Right cardiac atrium (tissue), 5 donors: ENCODE results near the gene IGFLR1. TPM values are rescaled to one million over a fixed set of nuclear protein-coding genes. Genes with fewer than 3 reads are reported as not detected.

Source experiments
- ATAC-seq, 2 donors: fragments of 200-7000 bp; cut with Tn5 transposase; one replicate each; pipeline versions ENCODE4 v1.8.0 to v1.9.1; 2020; ENCODE audit warnings: moderate library complexity in 2 of 2, mild to moderate bottlenecking in 1 of 2
- DNase-seq, 3 donors: peaks; one replicate each; pipeline ENCODE4 v3.0.0-alpha.2; 2020
- H3K27ac ChIP-seq: one replicate; pipeline ENCODE4 v1.5.1; 2013; ENCODE audit warnings: mild to moderate bottlenecking, low read length, control low read depth, moderate library complexity
- H3K27me3 ChIP-seq: one replicate; pipeline ENCODE4 v1.6.1; 2013; ENCODE audit not compliant: control insufficient read depth, insufficient read depth
- H3K4me1 ChIP-seq: one replicate; pipeline ENCODE4 v1.6.1; 2013; ENCODE audit warnings: low read length; ENCODE audit not compliant: control insufficient read depth, insufficient read depth
- H3K4me3 ChIP-seq: one replicate; pipeline ENCODE4 v1.5.1; 2013; ENCODE audit warnings: low read length, control low read depth
- H3K9me3 ChIP-seq: one replicate; pipeline ENCODE4 v1.6.1; 2013; ENCODE audit warnings: low read length; ENCODE audit not compliant: control insufficient read depth
- WGBS: extraction: QIAGEN DNeasy Blood & Tissue Kit; methylation state at CpG from one replicate; pipeline ENCODE4 v1.1.7; 2013; 5-methylcytosine and 5-hydroxymethylcytosine counted together
- intact Hi-C, 4 donors: fragments of 100-400 bp; cut with DNase I; formaldehyde crosslinking; loops; one replicate each; pipeline versions ENCODE4 v1.11.0 to v1.14.0; 2022 to 2023
- polyA plus RNA-seq: library from polyadenylated mRNA; stranded (reverse); fragments of 200-250 nt; gene quantifications from one replicate; pipeline ENCODE4 v1.2.3, GENCODE V29; 2013
- total RNA-seq, 4 donors: library from RNA; stranded (reverse); fragmentation: NEBNext Ultra II Directional; extraction: Animal tissue kit (Norgen Biotek cat#: 25700); gene quantifications; one replicate each; pipeline ENCODE4 v1.2.1, GENCODE V29; 2021
- donor health status: healthy with polysubstance abuse.
- donor health status: DM: no; HTN: yes; CAD: no.
- donor health status: DM: no; HTN: no; CAD: no.
- donor health status: DM: no; HTN: yes; CAD: no; lungs with severe emphysema.
- donor health status: DM: yes; HTN: yes; CAD: no.

The IGFLR1 gene
- total and polyA plus RNA-seq, 5 donors, result 1.8 to 6.3 (median 4.7) TPM

GRCh38 chr19:35764432-35765315 lies 22.4 kb upstream of the IGFLR1 start:
- Histone ChIP-seq H3K27ac (no peak overlapping the region), H3K4me1 (no peaks in the 10 kb centered on the region), H3K4me3 (no peak overlapping the region), H3K27me3 (no peaks in the 10 kb centered on the region), H3K9me3 (no peaks in the 10 kb centered on the region)
- DNase-seq (peak in 1 of 3 donors; percentile 27), ATAC-seq (no peak)
- WGBS, result 93% methylated on average over 17 of the region's 17 CpGs
- intact Hi-C loops, result no loop called here

- Histone ChIP-seq H3K9me3 (no peaks in the 10 kb centered on the region), H3K4me3 (no peak overlapping the region), H3K27ac (no peak overlapping the region), H3K27me3 (no peaks in the 10 kb centered on the region), H3K4me1 (no peaks in the 10 kb centered on the region)
- 92% methylated on average over 4 of the region's 4 CpGs for WGBS
- DNase-seq, result no peak
- intact Hi-C loops, result no loop called here
- no peak for ATAC-seq
These were observed 18.6 kb upstream of the IGFLR1 start for GRCh38 chr19:35760711-35761349.

- DNase-seq (peak in 1 of 3 donors; percentile 37), ATAC-seq (no peak)
- peaks cover 2% of the 10 kb centered on the region for H3K4me1 ChIP-seq
- H3K27me3 ChIP-seq, result no peaks in the 10 kb centered on the region
- WGBS, result 90% methylated on average over 2 of the region's 2 CpGs
- H3K9me3 ChIP-seq, result no peaks in the 10 kb centered on the region
- H3K27ac ChIP-seq, result no peak overlapping the region
- intact Hi-C loops, result loop anchor here in 1 of 4 donors (10.0 kb wide), 1 partner anchor 175 kb away; the partner anchor contains the start of gene LRFN3
- H3K4me3 ChIP-seq, result no peak overlapping the region
These were observed 17.4 kb upstream of the IGFLR1 start for GRCh38 chr19:35759697-35760096.

- no peaks in the 10 kb centered on the region for H3K27me3 ChIP-seq
- peak within 1 kb of the TSS; percentile 97 for H3K27ac ChIP-seq
- intact Hi-C loops, result loop anchor here in 1 of 4 donors (10.0 kb wide), 1 partner anchor 177 kb away; the partner anchor contains the start of gene LRFN3
- H3K9me3 ChIP-seq, result no peaks in the 10 kb centered on the region
- H3K4me3 ChIP-seq, result peak within 1 kb of the TSS; percentile 60
- H3K4me1 ChIP-seq, result peaks cover 2% of the 10 kb centered on the region
- ATAC-seq (peak; percentile 87 to 88), DNase-seq (peak; percentile 97 to 99 (median 99))
- WGBS, result under 1% methylated on average over 53 of the region's 53 CpGs
These were observed 15.7 kb upstream of the IGFLR1 start, which contains the start of gene PROSER3 for GRCh38 chr19:35757749-35758608. PROSER3 (plus strand) TSS chr19:35758176; CDS start chr19:35758216, 40 bp downstream.

- Histone ChIP-seq H3K9me3 (no peaks in the 10 kb centered on the region), H3K4me3 (peak overlapping the region; percentile 47), H3K27me3 (no peaks in the 10 kb centered on the region), H3K4me1 (peaks cover 2% of the 10 kb centered on the region), H3K27ac (peak overlapping the region; percentile 97)
- ATAC-seq (peak; percentile 59 to 68), DNase-seq (peak; percentile 95 to 96 (median 95))
- intact Hi-C loops, result loop anchor here in 1 of 4 donors (10.0 kb wide), 1 partner anchor 178 kb away; the partner anchor contains the start of gene LRFN3
- WGBS, result 2% methylated on average over 19 of the region's 19 CpGs
These were observed 15.0 kb upstream of the IGFLR1 start for GRCh38 chr19:35757231-35757748.

- H3K4me1 ChIP-seq, result peaks cover 2% of the 10 kb centered on the region
- H3K4me3 ChIP-seq, result peak within 1 kb of the TSS; percentile 54
- ATAC-seq (peak; percentile 29 to 41), DNase-seq (peak; percentile 87 to 93 (median 93))
- H3K9me3 ChIP-seq, result no peaks in the 10 kb centered on the region
- intact Hi-C loops, result loop anchor here in 1 of 4 donors (10.0 kb wide), 1 partner anchor 178 kb away; the partner anchor contains the start of gene LRFN3
- no peaks in the 10 kb centered on the region for H3K27me3 ChIP-seq
- H3K27ac ChIP-seq, result peak within 1 kb of the TSS; percentile 97
- WGBS, result 4% methylated on average over 52 of the region's 52 CpGs
These were observed 14.4 kb upstream of the IGFLR1 start, which contains the start of gene HSPB6 for GRCh38 chr19:35756377-35757230. HSPB6 (minus strand) TSS chr19:35757029; CDS start chr19:35757008, 21 bp downstream.

GRCh38 chr19:35755550-35756376 lies 13.5 kb upstream of the IGFLR1 start:
- 13% methylated on average over 74 of the region's 74 CpGs for WGBS
- H3K27ac ChIP-seq, result peak overlapping the region; percentile 97
- H3K4me1 ChIP-seq, result peaks cover 2% of the 10 kb centered on the region
- no peaks in the 10 kb centered on the region for H3K9me3 ChIP-seq
- peak overlapping the region; percentile 54 for H3K4me3 ChIP-seq
- intact Hi-C loops, result loop anchor here in 1 of 4 donors (10.0 kb wide), 1 partner anchor 179 kb away; the partner anchor contains the start of gene LRFN3
- ATAC-seq, result peak; percentile 55 to 57
- peak; percentile 94 to 97 (median 97) for DNase-seq
- no peaks in the 10 kb centered on the region for H3K27me3 ChIP-seq

GRCh38 chr19:35755131-35755549 lies 12.9 kb upstream of the IGFLR1 start:
- Histone ChIP-seq H3K9me3 (no peaks in the 10 kb centered on the region), H3K4me1 (peaks cover 2% of the 10 kb centered on the region), H3K27ac (peak overlapping the region; percentile 95), H3K27me3 (no peaks in the 10 kb centered on the region), H3K4me3 (no peak overlapping the region)
- WGBS, result 37% methylated on average over 17 of the region's 17 CpGs
- peak; percentile 59 to 64 for ATAC-seq
- intact Hi-C loops, result loop anchor here in 1 of 4 donors (10.0 kb wide), 1 partner anchor 180 kb away; the partner anchor contains the start of gene LRFN3
- DNase-seq, result no peak
